ENCODE results near the gene PTPRK. TPM values are rescaled to one million over a fixed set of nuclear protein-coding genes. Genes with fewer than 3 reads are reported as not detected.

PTPRK gene
- total and polyA plus RNA-seq, 2 of the 8 experiments (the other 6 are each of a cell fraction or from before 2014, with no cell fraction given) = 11.4 to 47.3 TPM

- no peaks in the 10 kb centered on the region for H3K27me3 ChIP-seq (replicated peaks in 1 of 4; ENCODE audit: control insufficient read depth in 3 of 4, extremely low read depth in 1 of 4, insufficient read depth in 3 of 4, low read length in 3 of 4)
- no peak overlapping the region for H3K23ac ChIP-seq (ENCODE audit: insufficient read length)
- no peak overlapping the region for H3K14ac ChIP-seq (ENCODE audit: insufficient read length)
- no peak overlapping the region for H3K27ac ChIP-seq (ENCODE audit: low read depth, low read length)
- no peak overlapping the region for H2BK15ac ChIP-seq (ENCODE audit: low read length)
- no peak overlapping the region for H3K4me2 ChIP-seq (ENCODE audit: insufficient read depth in 1 of 2, low read depth in 2 of 2, low read length in 2 of 2)
- H2AFZ ChIP-seq (ENCODE audit: low read length) = no peak overlapping the region
- no peaks in the 10 kb centered on the region for H3K9me3 ChIP-seq (ENCODE audit: insufficient read depth in 2 of 2, low read depth in 1 of 2, low read length in 1 of 2)
- DNase-seq (ENCODE audit: low read depth in 1 of 2, low spot score in 2 of 2) (no peak), FAIRE-seq (no peak)
- H3K79me2 ChIP-seq (ENCODE audit: control insufficient read depth in 1 of 2, insufficient read depth in 2 of 2, low read length in 2 of 2) = no peaks in the 10 kb centered on the region
- H2BK5ac ChIP-seq (ENCODE audit: low read depth, low read length) = no peak overlapping the region
- H3K36me3 ChIP-seq (ENCODE audit: control insufficient read depth in 2 of 4, insufficient read depth in 4 of 4, low read length in 3 of 4) = no peaks in the 10 kb centered on the region
- no peak overlapping the region for H2BK120ac ChIP-seq (replicated peaks; ENCODE audit: low read depth, low read length)
- H4K91ac ChIP-seq (replicated peaks; ENCODE audit: insufficient read length, low read length) = no peak overlapping the region
- no peak overlapping the region for H2BK12ac ChIP-seq (ENCODE audit: low read depth, low read length)
- no peak overlapping the region for H3K18ac ChIP-seq (ENCODE audit: extremely low read depth, low read length)
- WGBS, 2 experiments (ENCODE audit: extremely low coverage in 1 of 2, insufficient coverage in 1 of 2, insufficient read length in 1 of 2, insufficient replicate concordance in 2 of 2, low coverage in 1 of 2, low lambda C conversion rate in 2 of 2, missing lambda C conversion rate in 1 of 2) = 81% methylated on average over 5 of the region's 5 CpGs; no CpG with 5 or more reads in 1 of the 2 experiments
- H4K8ac ChIP-seq (ENCODE audit: extremely low read depth, insufficient read depth, low read length) = no peak overlapping the region
- H3K4ac ChIP-seq (replicated peaks; ENCODE audit: insufficient read length, low read depth, low read length) = no peak overlapping the region
- POLR2A ChIA-PET (ENCODE audit: partially characterized antibody) = no interaction called here
- H2BK20ac ChIP-seq (ENCODE audit: low read length) = no peak overlapping the region
- H3K9ac ChIP-seq (replicated peaks in 1 of 4; ENCODE audit: extremely low read depth in 1 of 4, low read depth in 3 of 4, low read length in 3 of 4) = no peak overlapping the region
- no peak overlapping the region for H3K56ac ChIP-seq (replicated peaks; ENCODE audit: insufficient read length, low read depth, low read length)
- no peaks in the 10 kb centered on the region for H4K20me1 ChIP-seq (replicated peaks in 1 of 2; ENCODE audit: control insufficient read depth in 1 of 2, insufficient read depth in 2 of 2, low read length in 2 of 2)
- no peak overlapping the region for H2AK5ac ChIP-seq (ENCODE audit: low read depth, low read length)
- no peaks in the 10 kb centered on the region for H3K79me1 ChIP-seq (ENCODE audit: low read depth, low read length)
- H3K23me2 ChIP-seq (ENCODE audit: low read depth, low read length) = no peaks in the 10 kb centered on the region; the same call in none of the 2 replicates
- no peak overlapping the region for H4K5ac ChIP-seq (ENCODE audit: insufficient read length, low read depth, low read length)
- H3K4me1 ChIP-seq (replicated peaks in 1 of 4; ENCODE audit: control insufficient read depth in 3 of 4, insufficient read depth in 4 of 4, low read length in 3 of 4) = peaks cover 0 to 2% (median 0%) of the 10 kb centered on the region in 4 experiments; a peak in 1 of 7 replicates
- CTCF ChIA-PET (ENCODE audit: partially characterized antibody) = interaction anchor here (0.8 to 1.3 kb wide), 4 partner anchors 9 to 28 kb away, joined by 3 to 5 read pairs (median 4); no protein-coding TSS in a partner anchor
- TF ChIP-seq TAF1 (IDR thresholded peaks at IDR 0.05; ENCODE audit: low read depth, low read length) = no peak
- no peak for TF ChIP-seq TBP (IDR thresholded peaks at IDR 0.05; ENCODE audit: low read depth, low read length)
- no peak for TF ChIP-seq MAFK (IDR thresholded peaks at IDR 0.05; ENCODE audit: low read depth, low read length)
- no peak for TF ChIP-seq EP300 (IDR thresholded peaks at IDR 0.05; ENCODE audit: borderline replicate concordance in 1 of 2, low read depth in 2 of 2, low read length in 2 of 2)
- no peak for TF ChIP-seq CBX5 (IDR thresholded peaks at IDR 0.05; ENCODE audit: low read depth, low read length)
- no peak for TF ChIP-seq RFX5 (IDR thresholded peaks at IDR 0.05; ENCODE audit: borderline replicate concordance, low read depth, low read length)
- no peak for TF ChIP-seq RAD21 (IDR thresholded peaks at IDR 0.05 in 1 of 2, conservative IDR thresholded peaks at IDR 0.05 in 1 of 2; ENCODE audit: low read depth in 2 of 2, low read length in 2 of 2)
- no peak for TF ChIP-seq EZH2 (IDR thresholded peaks at IDR 0.05; ENCODE audit: low read depth, low read length, severe bottlenecking)
- TF ChIP-seq SUZ12 (IDR thresholded peaks at IDR 0.05; ENCODE audit: low read length) = no peak
- no peak for TF ChIP-seq KDM5A (IDR thresholded peaks at IDR 0.05; ENCODE audit: low read length)
- no peak for TF ChIP-seq GABPA (IDR thresholded peaks at IDR 0.05; ENCODE audit: borderline replicate concordance, insufficient read depth, low read length)
- no peak for TF ChIP-seq CTBP2 (IDR thresholded peaks at IDR 0.05; ENCODE audit: borderline replicate concordance, insufficient read depth, insufficient read length, low read length)
- H3K4me3 ChIP-seq (ENCODE audit: extremely low read depth in 1 of 4, insufficient read depth in 2 of 4, low read depth in 3 of 4, low read length in 4 of 4) = no peak overlapping the region
Measured at GRCh38 chr6:128526152-128526914, 5.9 kb upstream of the PTPRK start.
